ENCODE measurements around the gene RANBP6.

Gene RANBP6

GRCh38 chr9:6051511-6051950, 36.1 kb upstream of the RANBP6 start:
- H3K27me3 ChIP-seq (replicated peaks in 2 of 5; ENCODE audit: control insufficient read depth in 4 of 5, insufficient read depth in 5 of 5, low read length in 4 of 5) = peaks cover 0 to 3% (median 0%) of the 10 kb centered on the region in 5 experiments
- peaks cover 0 to 5% (median 2%) of the 10 kb centered on the region in 4 experiments for H3K4me1 ChIP-seq (ENCODE audit: control extremely low read depth in 1 of 4, control insufficient read depth in 4 of 4, insufficient read depth in 4 of 4, low read length in 3 of 4)
- DNase-seq = no peak
- no peaks in the 10 kb centered on the region for H3K9me3 ChIP-seq (ENCODE audit: control extremely low read depth in 1 of 5, control insufficient read depth in 4 of 5, insufficient read depth in 2 of 5, low read depth in 1 of 5, low read length in 4 of 5)
- H3K27ac ChIP-seq (ENCODE audit: insufficient read depth in 1 of 2, low read depth in 1 of 2, low read length in 2 of 2, poor library complexity in 1 of 2, severe bottlenecking in 2 of 2) = no peak overlapping the region
- no peak overlapping the region for H3K4me3 ChIP-seq (ENCODE audit: control insufficient read depth in 1 of 7, extremely low read depth in 1 of 7, insufficient read depth in 4 of 7, low read depth in 2 of 7, low read length in 6 of 7)
- CTCF ChIA-PET = interaction anchor here (0.8 to 4.5 kb wide), 4 partner anchors 188 to 255 kb away, joined by 3 to 41 read pairs (median 3); no protein-coding TSS in a partner anchor
- POLR2A ChIA-PET = no interaction called here
- H3K36me3 ChIP-seq (ENCODE audit: control insufficient read depth in 4 of 4, insufficient read depth in 4 of 4, low read length in 3 of 4) = no peaks in the 10 kb centered on the region
- WGBS (ENCODE audit: insufficient coverage) = 100% methylated on average over 2 of the region's 2 CpGs

GRCh38 chr9:6049798-6050197, 34.4 kb upstream of the RANBP6 start:
- CTCF ChIA-PET = interaction anchor here (1.3 kb wide), 1 partner anchor 18 kb away, joined by 4 read pairs; no protein-coding TSS in a partner anchor
- DNase-seq = peak; percentile 32 to 63 (median 58)
- Histone ChIP-seq H3K9me3 (ENCODE audit: control extremely low read depth in 1 of 5, control insufficient read depth in 4 of 5, insufficient read depth in 2 of 5, low read depth in 1 of 5, low read length in 4 of 5) (no peaks in the 10 kb centered on the region), H3K4me3 (ENCODE audit: control insufficient read depth in 1 of 7, extremely low read depth in 1 of 7, insufficient read depth in 4 of 7, low read depth in 2 of 7, low read length in 6 of 7) (no peak overlapping the region), H3K4me1 (ENCODE audit: control extremely low read depth in 1 of 4, control insufficient read depth in 4 of 4, insufficient read depth in 4 of 4, low read length in 3 of 4) (peaks cover 0 to 3% (median 1%) of the 10 kb centered on the region in 4 experiments), H3K27me3 (replicated peaks in 2 of 5; ENCODE audit: control insufficient read depth in 4 of 5, insufficient read depth in 5 of 5, low read length in 4 of 5) (peaks cover 0 to 3% (median 0%) of the 10 kb centered on the region in 5 experiments), H3K27ac (ENCODE audit: insufficient read depth in 1 of 2, low read depth in 1 of 2, low read length in 2 of 2, poor library complexity in 1 of 2, severe bottlenecking in 2 of 2) (no peak overlapping the region), H3K36me3 (ENCODE audit: control insufficient read depth in 4 of 4, insufficient read depth in 4 of 4, low read length in 3 of 4) (no peaks in the 10 kb centered on the region)
- WGBS (ENCODE audit: insufficient coverage) = no CpG with 5 or more reads among the region's 1 CpG
- POLR2A ChIA-PET = interaction anchor here (0.6 kb wide), 1 partner anchor 1129 kb away, joined by 3 read pairs; no protein-coding TSS in a partner anchor

- Histone ChIP-seq H3K36me3 (ENCODE audit: control insufficient read depth in 4 of 4, insufficient read depth in 4 of 4, low read length in 3 of 4) (no peaks in the 10 kb centered on the region), H3K9me3 (ENCODE audit: control extremely low read depth in 1 of 5, control insufficient read depth in 4 of 5, insufficient read depth in 2 of 5, low read depth in 1 of 5, low read length in 4 of 5) (peaks cover 0 to 2% (median 0%) of the 10 kb centered on the region in 5 experiments), H3K4me1 (ENCODE audit: control extremely low read depth in 1 of 4, control insufficient read depth in 4 of 4, insufficient read depth in 4 of 4, low read length in 3 of 4) (no peaks in the 10 kb centered on the region), H3K27ac (ENCODE audit: insufficient read depth in 1 of 2, low read depth in 1 of 2, low read length in 2 of 2, poor library complexity in 1 of 2, severe bottlenecking in 2 of 2) (no peak overlapping the region), H3K27me3 (replicated peaks in 2 of 5; ENCODE audit: control insufficient read depth in 4 of 5, insufficient read depth in 5 of 5, low read length in 4 of 5) (peaks cover 0 to 3% (median 0%) of the 10 kb centered on the region in 5 experiments), H3K4me3 (ENCODE audit: control insufficient read depth in 1 of 7, extremely low read depth in 1 of 7, insufficient read depth in 4 of 7, low read depth in 2 of 7, low read length in 6 of 7) (no peak overlapping the region)
- no peak for DNase-seq
- POLR2A ChIA-PET = no interaction called here
- CTCF ChIA-PET = interaction anchor here (1.6 kb wide), 1 partner anchor 24 kb away, joined by 5 read pairs; no protein-coding TSS in a partner anchor
- no CpG with 5 or more reads among the region's 1 CpG for WGBS (ENCODE audit: insufficient coverage)
Measured at GRCh38 chr9:6048039-6048438, 32.6 kb upstream of the RANBP6 start.

GRCh38 chr9:6047020-6047419, 31.6 kb upstream of the RANBP6 start:
- Histone ChIP-seq H3K27ac (ENCODE audit: insufficient read depth in 1 of 2, low read depth in 1 of 2, low read length in 2 of 2, poor library complexity in 1 of 2, severe bottlenecking in 2 of 2) (no peak overlapping the region), H3K27me3 (replicated peaks in 2 of 5; ENCODE audit: control insufficient read depth in 4 of 5, insufficient read depth in 5 of 5, low read length in 4 of 5) (peaks cover 0 to 3% (median 0%) of the 10 kb centered on the region in 5 experiments), H3K9me3 (ENCODE audit: control extremely low read depth in 1 of 5, control insufficient read depth in 4 of 5, insufficient read depth in 2 of 5, low read depth in 1 of 5, low read length in 4 of 5) (peaks cover 0 to 6% (median 0%) of the 10 kb centered on the region in 5 experiments), H3K36me3 (ENCODE audit: control insufficient read depth in 4 of 4, insufficient read depth in 4 of 4, low read length in 3 of 4) (no peaks in the 10 kb centered on the region), H3K4me3 (ENCODE audit: control insufficient read depth in 1 of 7, extremely low read depth in 1 of 7, insufficient read depth in 4 of 7, low read depth in 2 of 7, low read length in 6 of 7) (no peak overlapping the region), H3K4me1 (ENCODE audit: control extremely low read depth in 1 of 4, control insufficient read depth in 4 of 4, insufficient read depth in 4 of 4, low read length in 3 of 4) (no peaks in the 10 kb centered on the region)
- POLR2A ChIA-PET = no interaction called here
- no peak for DNase-seq
- 100% methylated on average over 2 of the region's 4 CpGs for WGBS (ENCODE audit: insufficient coverage)
- CTCF ChIA-PET = no interaction called here

- peaks cover 0 to 3% (median 0%) of the 10 kb centered on the region in 5 experiments for H3K27me3 ChIP-seq (replicated peaks in 2 of 5; ENCODE audit: control insufficient read depth in 4 of 5, insufficient read depth in 5 of 5, low read length in 4 of 5)
- 97% methylated on average over 4 of the region's 4 CpGs for WGBS (ENCODE audit: insufficient coverage)
- POLR2A ChIA-PET = no interaction called here
- no peaks in the 10 kb centered on the region for H3K4me1 ChIP-seq (ENCODE audit: control extremely low read depth in 1 of 4, control insufficient read depth in 4 of 4, insufficient read depth in 4 of 4, low read length in 3 of 4)
- CTCF ChIA-PET = interaction anchor here (1.2 to 1.5 kb wide), 2 partner anchors 9 to 261 kb away, joined by 3 to 9 read pairs; no protein-coding TSS in a partner anchor
- no peak for DNase-seq
- H3K36me3 ChIP-seq (ENCODE audit: control insufficient read depth in 4 of 4, insufficient read depth in 4 of 4, low read length in 3 of 4) = no peaks in the 10 kb centered on the region
- peaks cover 0 to 6% (median 0%) of the 10 kb centered on the region in 5 experiments for H3K9me3 ChIP-seq (ENCODE audit: control extremely low read depth in 1 of 5, control insufficient read depth in 4 of 5, insufficient read depth in 2 of 5, low read depth in 1 of 5, low read length in 4 of 5)
- no peak overlapping the region for H3K27ac ChIP-seq (ENCODE audit: insufficient read depth in 1 of 2, low read depth in 1 of 2, low read length in 2 of 2, poor library complexity in 1 of 2, severe bottlenecking in 2 of 2)
- no peak overlapping the region for H3K4me3 ChIP-seq (ENCODE audit: control insufficient read depth in 1 of 7, extremely low read depth in 1 of 7, insufficient read depth in 4 of 7, low read depth in 2 of 7, low read length in 6 of 7)
Measured at GRCh38 chr9:6045364-6045763, 29.9 kb upstream of the RANBP6 start.

GRCh38 chr9:6040077-6040476, 24.7 kb upstream of the RANBP6 start:
- Histone ChIP-seq H3K36me3 (ENCODE audit: control insufficient read depth in 4 of 4, insufficient read depth in 4 of 4, low read length in 3 of 4) (no peaks in the 10 kb centered on the region), H3K27me3 (replicated peaks in 2 of 5; ENCODE audit: control insufficient read depth in 4 of 5, insufficient read depth in 5 of 5, low read length in 4 of 5) (no peaks in the 10 kb centered on the region), H3K9me3 (ENCODE audit: control extremely low read depth in 1 of 5, control insufficient read depth in 4 of 5, insufficient read depth in 2 of 5, low read depth in 1 of 5, low read length in 4 of 5) (peaks cover 0 to 6% (median 0%) of the 10 kb centered on the region in 5 experiments), H3K27ac (ENCODE audit: insufficient read depth in 1 of 2, low read depth in 1 of 2, low read length in 2 of 2, poor library complexity in 1 of 2, severe bottlenecking in 2 of 2) (no peak overlapping the region), H3K4me1 (ENCODE audit: control extremely low read depth in 1 of 4, control insufficient read depth in 4 of 4, insufficient read depth in 4 of 4, low read length in 3 of 4) (no peaks in the 10 kb centered on the region), H3K4me3 (ENCODE audit: control insufficient read depth in 1 of 7, extremely low read depth in 1 of 7, insufficient read depth in 4 of 7, low read depth in 2 of 7, low read length in 6 of 7) (no peak overlapping the region)
- CTCF ChIA-PET = interaction anchor here (1.3 kb wide), 1 partner anchor 14 kb away, joined by 4 read pairs; no protein-coding TSS in a partner anchor
- POLR2A ChIA-PET = no interaction called here
- WGBS (ENCODE audit: insufficient coverage) = 100% methylated on average over 1 of the region's 3 CpGs
- peak in 2 of 3 donors; percentile 21 to 26 for DNase-seq

GRCh38 chr9:6036391-6036790, 21.0 kb upstream of the RANBP6 start:
- H3K36me3 ChIP-seq (ENCODE audit: control insufficient read depth in 4 of 4, insufficient read depth in 4 of 4, low read length in 3 of 4) = no peaks in the 10 kb centered on the region
- no peak overlapping the region for H3K4me3 ChIP-seq (ENCODE audit: control insufficient read depth in 1 of 7, extremely low read depth in 1 of 7, insufficient read depth in 4 of 7, low read depth in 2 of 7, low read length in 6 of 7)
- no peaks in the 10 kb centered on the region for H3K27me3 ChIP-seq (replicated peaks in 2 of 5; ENCODE audit: control insufficient read depth in 4 of 5, insufficient read depth in 5 of 5, low read length in 4 of 5)
- ChIA-PET CTCF (interaction anchor here (1.0 kb wide), 1 partner anchor 12 kb away, joined by 3 read pairs; no protein-coding TSS in a partner anchor), POLR2A (no interaction called here)
- no peaks in the 10 kb centered on the region for H3K4me1 ChIP-seq (ENCODE audit: control extremely low read depth in 1 of 4, control insufficient read depth in 4 of 4, insufficient read depth in 4 of 4, low read length in 3 of 4)
- WGBS (ENCODE audit: insufficient coverage) = no CpG with 5 or more reads among the region's 3 CpGs
- no peak overlapping the region for H3K27ac ChIP-seq (ENCODE audit: insufficient read depth in 1 of 2, low read depth in 1 of 2, low read length in 2 of 2, poor library complexity in 1 of 2, severe bottlenecking in 2 of 2)
- no peaks in the 10 kb centered on the region for H3K9me3 ChIP-seq (ENCODE audit: control extremely low read depth in 1 of 5, control insufficient read depth in 4 of 5, insufficient read depth in 2 of 5, low read depth in 1 of 5, low read length in 4 of 5)
- no peak for DNase-seq
